Caco-2 (cell line): ENCODE measurements around the gene TCHP. TPM values are rescaled to one million over a fixed set of nuclear protein-coding genes. Genes with fewer than 3 reads are reported as not detected.

Source experiments
- BruUV-seq: library from RNA; stranded (reverse); fragments of 400-500 nt; replicated peaks from 2 replicates; lab custom pipeline; 2021; lab: Mats Ljungman, UMichigan
- CTCF ChIA-PET: fragments of 300-600 bp; sonication (Branson Sonifier 250); formaldehyde crosslinking; loops from one replicate; lab custom pipeline; 2022; ENCODE audit warnings: antibody characterized with exemption; lab: Charles Lee
- POLR2A ChIA-PET: fragments of 300-600 bp; sonication (Branson Sonifier 250); formaldehyde crosslinking; loops from one replicate; lab custom pipeline; 2022; ENCODE audit warnings: antibody characterized with exemption; lab: Charles Lee
- DNase-seq, 2 experiments: peaks; one replicate each; pipeline versions ENCODE4 v3.0.0 to v3.0.0-alpha.2; 2020 to 2022
- H3K27me3 ChIP-seq: replicated peaks from 2 replicates; pipeline ENCODE4 v1.6.0; 2011; ENCODE audit warnings: low read length; ENCODE audit not compliant: control insufficient read depth, insufficient read depth
- H3K36me3 ChIP-seq: 2 replicates; pipeline ENCODE4 v1.5.1; 2011; ENCODE audit warnings: low read length; ENCODE audit not compliant: control insufficient read depth, insufficient read depth
- H3K4me1 ChIP-seq: fragments of 250-450 bp; sonication (Bioruptor Pico); 2 replicates; pipeline ENCODE4 v1.5.1; 2020; ENCODE audit warnings: mild to moderate bottlenecking
- H3K4me3 ChIP-seq: 2 replicates; pipeline ENCODE4 v1.5.1; 2011; ENCODE audit warnings: low read depth, mild to moderate bottlenecking, control low read depth, low read length
- H3K9me3 ChIP-seq: fragments of 250-450 bp; sonication (Bioruptor Pico); 2 replicates; pipeline ENCODE4 v1.5.1; 2020; ENCODE audit warnings: mild to moderate bottlenecking, moderate library complexity
- H3K27ac Mint-ChIP-seq: one replicate; pipeline ENCODE4 v1.8.0; 2022; ENCODE audit warnings: mixed read lengths; ENCODE audit not compliant: unreplicated experiment
- H3K27me3 Mint-ChIP-seq: one replicate; pipeline ENCODE4 v1.8.0; 2022; ENCODE audit warnings: mixed read lengths; ENCODE audit not compliant: insufficient read depth, unreplicated experiment
- H3K36me3 Mint-ChIP-seq: one replicate; pipeline ENCODE4 v1.8.0; 2022; ENCODE audit warnings: mild to moderate bottlenecking, mixed read lengths; ENCODE audit not compliant: insufficient read depth, unreplicated experiment
- H3K4me1 Mint-ChIP-seq: one replicate; pipeline ENCODE4 v1.8.0; 2022; ENCODE audit warnings: low read depth, mixed read lengths; ENCODE audit not compliant: unreplicated experiment
- H3K4me3 Mint-ChIP-seq: one replicate; pipeline ENCODE4 v1.8.0; 2022; ENCODE audit warnings: mild to moderate bottlenecking, moderate library complexity, mixed read lengths; ENCODE audit not compliant: unreplicated experiment
- H3K9me3 Mint-ChIP-seq: one replicate; pipeline ENCODE4 v1.8.0; 2022; ENCODE audit warnings: mixed read lengths; ENCODE audit not compliant: unreplicated experiment
- intact Hi-C: fragments of 100-400 bp; cut with micrococcal nuclease; formaldehyde crosslinking; loops from one replicate; pipeline ENCODE4 v1.10.0; 2022; ENCODE audit not compliant: unreplicated experiment
- total RNA-seq: library from RNA; stranded (reverse); gene quantifications from 2 replicates; pipeline ENCODE4 v1.2.3, GENCODE V29; 2022
- TF ChIP-seq, protein P1 (sequence below), 2 experiments: fragments of 200-600 bp in 1 of 2; IDR thresholded peaks; 1 replicate in 1 of 2; 2 replicates in 1 of 2; pipeline versions ENCODE4 v1.5.1 to v1.8.0; 2011 to 2022; ENCODE audit warnings: antibody characterized with exemption in 1 of 2, control low read depth in 1 of 2, inconsistent platforms in 1 of 2, low read depth in 1 of 2, low read length in 1 of 2, mild to moderate bottlenecking in 1 of 2, moderate library complexity in 1 of 2; ENCODE audit not compliant: insufficient read depth in 1 of 2, severe bottlenecking in 1 of 2, unreplicated experiment in 1 of 2

Gene TCHP
- total RNA-seq, 1 experiment from 2014 or later, result 17.7 TPM

GRCh38 chr12:109962398-109962797, 62.3 kb downstream of the TCHP start:
- H3K27me3 ChIP-seq, result no peaks in the 10 kb centered on the region
- H3K27me3 Mint-ChIP-seq, result no peaks in the 10 kb centered on the region
- no peak overlapping the region for H3K4me3 ChIP-seq
- no peaks in the 10 kb centered on the region for H3K4me1 Mint-ChIP-seq
- no peak overlapping the region for H3K27ac Mint-ChIP-seq
- no TSS peak for BruUV-seq
- H3K9me3 ChIP-seq, result no peaks in the 10 kb centered on the region
- DNase-seq, result no peak
- ChIA-PET POLR2A (no interaction called here), CTCF (no interaction called here)
- H3K36me3 Mint-ChIP-seq, result peaks cover 7% of the 10 kb centered on the region
- peaks cover 2% of the 10 kb centered on the region; the same call in 1 of the 2 replicates for H3K36me3 ChIP-seq
- H3K4me1 ChIP-seq, result no peaks in the 10 kb centered on the region
- intact Hi-C loops, result no loop called here
- H3K9me3 Mint-ChIP-seq, result no peaks in the 10 kb centered on the region
- TF ChIP-seq, protein P1, sequence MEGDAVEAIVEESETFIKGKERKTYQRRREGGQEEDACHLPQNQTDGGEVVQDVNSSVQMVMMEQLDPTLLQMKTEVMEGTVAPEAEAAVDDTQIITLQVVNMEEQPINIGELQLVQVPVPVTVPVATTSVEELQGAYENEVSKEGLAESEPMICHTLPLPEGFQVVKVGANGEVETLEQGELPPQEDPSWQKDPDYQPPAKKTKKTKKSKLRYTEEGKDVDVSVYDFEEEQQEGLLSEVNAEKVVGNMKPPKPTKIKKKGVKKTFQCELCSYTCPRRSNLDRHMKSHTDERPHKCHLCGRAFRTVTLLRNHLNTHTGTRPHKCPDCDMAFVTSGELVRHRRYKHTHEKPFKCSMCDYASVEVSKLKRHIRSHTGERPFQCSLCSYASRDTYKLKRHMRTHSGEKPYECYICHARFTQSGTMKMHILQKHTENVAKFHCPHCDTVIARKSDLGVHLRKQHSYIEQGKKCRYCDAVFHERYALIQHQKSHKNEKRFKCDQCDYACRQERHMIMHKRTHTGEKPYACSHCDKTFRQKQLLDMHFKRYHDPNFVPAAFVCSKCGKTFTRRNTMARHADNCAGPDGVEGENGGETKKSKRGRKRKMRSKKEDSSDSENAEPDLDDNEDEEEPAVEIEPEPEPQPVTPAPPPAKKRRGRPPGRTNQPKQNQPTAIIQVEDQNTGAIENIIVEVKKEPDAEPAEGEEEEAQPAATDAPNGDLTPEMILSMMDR (IDR thresholded peaks at IDR 0.05; ENCODE audit: insufficient read depth in 1 of 2, low read depth in 1 of 2, low read length in 1 of 2, severe bottlenecking in 1 of 2, unreplicated experiment in 1 of 2), result no peak
- H3K4me3 Mint-ChIP-seq, result no peak overlapping the region

DNA sequence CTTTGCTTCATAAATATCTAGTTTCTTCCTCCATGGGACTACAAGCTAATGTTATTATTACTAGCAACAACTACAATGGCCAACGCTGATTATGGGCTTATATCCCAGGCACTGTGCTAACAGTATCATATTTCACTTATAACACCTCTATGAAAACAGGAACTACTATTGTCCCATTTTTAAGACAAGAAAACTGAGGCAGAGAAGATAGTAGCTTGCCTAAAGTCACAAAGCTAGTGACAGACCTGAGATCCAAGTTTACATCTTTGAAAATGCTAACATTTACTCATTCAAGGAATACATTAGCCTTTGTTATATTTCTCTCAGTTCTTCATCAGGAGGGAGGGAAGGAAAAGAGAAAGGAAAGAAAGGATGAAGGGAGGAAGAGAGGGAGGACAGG, 63.3 kb downstream of the TCHP start:
- Histone ChIP-seq H3K36me3 (peaks cover 2% of the 10 kb centered on the region; the same call in 1 of the 2 replicates), H3K4me1 (no peaks in the 10 kb centered on the region), H3K4me3 (no peak overlapping the region), H3K27me3 (no peaks in the 10 kb centered on the region), H3K9me3 (no peaks in the 10 kb centered on the region)
- DNase-seq, result no peak
- TF ChIP-seq, protein P1 (IDR thresholded peaks at IDR 0.05; ENCODE audit: insufficient read depth in 1 of 2, low read depth in 1 of 2, low read length in 1 of 2, severe bottlenecking in 1 of 2, unreplicated experiment in 1 of 2), result no peak
- Mint-ChIP-seq H3K4me3 (no peak overlapping the region), H3K36me3 (peaks cover 7% of the 10 kb centered on the region), H3K9me3 (no peaks in the 10 kb centered on the region), H3K4me1 (no peaks in the 10 kb centered on the region), H3K27me3 (no peaks in the 10 kb centered on the region), H3K27ac (no peak overlapping the region)
- ChIA-PET POLR2A (no interaction called here), CTCF (no interaction called here)
- no TSS peak for BruUV-seq
- intact Hi-C loops, result no loop called here

- ChIA-PET POLR2A (interaction anchor here (0.6 kb wide), 1 partner anchor 40 kb away, joined by 4 read pairs; no protein-coding TSS in a partner anchor), CTCF (no interaction called here)
- Histone ChIP-seq H3K4me1 (no peaks in the 10 kb centered on the region), H3K4me3 (no peak overlapping the region), H3K9me3 (no peaks in the 10 kb centered on the region), H3K36me3 (peaks cover 2% of the 10 kb centered on the region; the same call in 1 of the 2 replicates), H3K27me3 (no peaks in the 10 kb centered on the region)
- intact Hi-C loops, result no loop called here
- TF ChIP-seq, protein P1 (IDR thresholded peaks at IDR 0.05; ENCODE audit: insufficient read depth in 1 of 2, low read depth in 1 of 2, low read length in 1 of 2, severe bottlenecking in 1 of 2, unreplicated experiment in 1 of 2), result no peak
- Mint-ChIP-seq H3K4me3 (no peak overlapping the region), H3K4me1 (no peaks in the 10 kb centered on the region), H3K9me3 (no peaks in the 10 kb centered on the region), H3K27ac (no peak overlapping the region), H3K27me3 (no peaks in the 10 kb centered on the region), H3K36me3 (peaks cover 7% of the 10 kb centered on the region)
- no peak for DNase-seq
- BruUV-seq, result no TSS peak
Observed at GRCh38 chr12:109963743-109964429, 63.8 kb downstream of the TCHP start.
